ENCODE measurements around the gene CCT3. TPM values are rescaled to one million over a fixed set of nuclear protein-coding genes. Genes with fewer than 3 reads are reported as not detected.
"Not testable (repeated sequence)": the region's sequence is repeated elsewhere in the genome, so short reads cannot be mapped to it uniquely, and the experiment has no call there.

Gene CCT3
- polyA plus RNA-seq, 2 donors: 61.2 to 149 TPM

DNA sequence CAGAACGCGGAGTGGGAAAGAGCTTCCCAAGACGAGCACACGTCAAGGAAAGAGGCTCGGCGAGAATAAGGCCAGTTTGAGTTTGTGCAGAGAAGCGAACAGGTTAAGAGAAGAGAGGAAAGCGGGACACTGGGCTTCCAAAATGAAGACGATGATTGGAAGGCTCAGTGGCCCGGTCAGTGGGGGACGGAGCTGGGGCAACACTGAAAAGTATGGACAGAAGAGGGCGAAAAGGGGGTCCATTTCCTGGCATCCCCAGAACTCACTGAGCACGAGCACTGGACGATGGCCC lies 258 bp downstream of the CCT3 start:
- Histone ChIP-seq H3K27me3 (ENCODE audit: control insufficient read depth in 1 of 2, insufficient read depth in 2 of 2, low read length in 2 of 2) (no peaks in the 10 kb centered on the region), H3K27ac (ENCODE audit: low read depth in 2 of 2, low read length in 1 of 2) (peak overlapping the region; percentile 69 to 84), H3K4me3 (ENCODE audit: low read depth in 1 of 2, low read length in 2 of 2) (peak overlapping the region; percentile 78 to 90), H3K9me3 (ENCODE audit: control insufficient read depth in 2 of 2, insufficient read depth in 1 of 2, low read depth in 1 of 2, low read length in 1 of 2) (no peaks in the 10 kb centered on the region), H3K4me1 (ENCODE audit: control insufficient read depth in 2 of 2, insufficient read depth in 2 of 2, low read length in 1 of 2) (peaks cover 0 to 3% of the 10 kb centered on the region in 2 donors), H3K36me3 (ENCODE audit: control insufficient read depth in 2 of 2, insufficient read depth in 2 of 2, low read length in 1 of 2) (peaks cover 0 to 3% of the 10 kb centered on the region in 2 donors)
- 0% methylated on average over 14 of the region's 14 CpGs for WGBS, 2 donors

GRCh38 chr1:156337052-156337887 lies 822 bp downstream of the CCT3 start:
- Histone ChIP-seq H3K9me3 (ENCODE audit: control insufficient read depth in 2 of 2, insufficient read depth in 1 of 2, low read depth in 1 of 2, low read length in 1 of 2) (no peaks in the 10 kb centered on the region), H3K4me1 (ENCODE audit: control insufficient read depth in 2 of 2, insufficient read depth in 2 of 2, low read length in 1 of 2) (peaks cover 0 to 3% of the 10 kb centered on the region in 2 donors), H3K4me3 (ENCODE audit: low read depth in 1 of 2, low read length in 2 of 2) (peak overlapping the region; percentile 78 to 90), H3K36me3 (ENCODE audit: control insufficient read depth in 2 of 2, insufficient read depth in 2 of 2, low read length in 1 of 2) (peaks cover 0 to 3% of the 10 kb centered on the region in 2 donors), H3K27me3 (ENCODE audit: control insufficient read depth in 1 of 2, insufficient read depth in 2 of 2, low read length in 2 of 2) (no peaks in the 10 kb centered on the region), H3K27ac (ENCODE audit: low read depth in 2 of 2, low read length in 1 of 2) (peak overlapping the region; percentile 69 to 84)
- WGBS, 2 donors: 30 to 31% methylated on average over 34 of the region's 34 CpGs

- WGBS, 2 donors: 74 to 79% methylated on average over 4 of the region's 4 CpGs
- H3K27me3 ChIP-seq (ENCODE audit: control insufficient read depth in 1 of 2, insufficient read depth in 2 of 2, low read length in 2 of 2): no peaks in the 10 kb centered on the region
- no peaks in the 10 kb centered on the region for H3K9me3 ChIP-seq (ENCODE audit: control insufficient read depth in 2 of 2, insufficient read depth in 1 of 2, low read depth in 1 of 2, low read length in 1 of 2)
- H3K36me3 ChIP-seq (ENCODE audit: control insufficient read depth in 2 of 2, insufficient read depth in 2 of 2, low read length in 1 of 2): peaks cover 0 to 3% of the 10 kb centered on the region in 2 donors
- H3K27ac ChIP-seq (ENCODE audit: low read depth in 2 of 2, low read length in 1 of 2): no peak overlapping the region
- peaks cover 0 to 3% of the 10 kb centered on the region in 2 donors for H3K4me1 ChIP-seq (ENCODE audit: control insufficient read depth in 2 of 2, insufficient read depth in 2 of 2, low read length in 1 of 2)
- peak overlapping the region in 1 of 2 donors; percentile 90 for H3K4me3 ChIP-seq (ENCODE audit: low read depth in 1 of 2, low read length in 2 of 2)
Measured at GRCh38 chr1:156336242-156336641, 1.9 kb downstream of the CCT3 start.

DNA sequence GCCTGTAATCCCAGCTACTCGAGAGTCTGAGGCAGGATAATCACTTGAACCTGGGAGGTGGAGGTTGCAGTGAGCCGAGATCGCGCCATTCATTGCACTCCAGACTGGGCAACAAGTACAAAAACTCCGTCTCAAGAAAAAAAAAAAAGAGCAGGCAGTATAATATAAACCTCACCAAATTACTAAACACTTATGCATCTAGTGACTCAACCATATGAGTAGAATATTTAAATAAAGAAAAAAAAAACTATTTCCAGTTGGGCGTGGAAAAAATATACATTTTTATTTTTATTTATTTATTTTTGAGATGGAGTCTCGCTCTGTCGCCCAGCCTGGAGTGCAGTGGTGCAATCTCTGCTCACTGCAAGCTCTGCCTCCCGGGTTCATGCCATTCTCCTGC lies 14.9 kb downstream of the CCT3 start:
- H3K36me3 ChIP-seq (ENCODE audit: control insufficient read depth in 2 of 2, insufficient read depth in 2 of 2, low read length in 1 of 2): peaks cover 12 to 24% of the 10 kb centered on the region in 2 donors
- H3K27me3 ChIP-seq (ENCODE audit: control insufficient read depth in 1 of 2, insufficient read depth in 2 of 2, low read length in 2 of 2); H3K9me3 ChIP-seq (ENCODE audit: control insufficient read depth in 2 of 2, insufficient read depth in 1 of 2, low read depth in 1 of 2, low read length in 1 of 2); H3K4me1 ChIP-seq (ENCODE audit: control insufficient read depth in 2 of 2, insufficient read depth in 2 of 2, low read length in 1 of 2); H3K4me3 ChIP-seq (ENCODE audit: low read depth in 1 of 2, low read length in 2 of 2); H3K27ac ChIP-seq (ENCODE audit: low read depth in 2 of 2, low read length in 1 of 2): not testable (repeated sequence)
- 88 to 91% methylated on average over 9 of the region's 9 CpGs for WGBS, 2 donors

- no peaks in the 10 kb centered on the region for H3K9me3 ChIP-seq (ENCODE audit: control insufficient read depth in 2 of 2, insufficient read depth in 1 of 2, low read depth in 1 of 2, low read length in 1 of 2)
- H3K4me1 ChIP-seq (ENCODE audit: control insufficient read depth in 2 of 2, insufficient read depth in 2 of 2, low read length in 1 of 2): no peaks in the 10 kb centered on the region
- 71 to 84% methylated on average over 3 of the region's 3 CpGs for WGBS, 2 donors
- no peak overlapping the region for H3K4me3 ChIP-seq (ENCODE audit: low read depth in 1 of 2, low read length in 2 of 2)
- H3K36me3 ChIP-seq (ENCODE audit: control insufficient read depth in 2 of 2, insufficient read depth in 2 of 2, low read length in 1 of 2): peaks cover 21 to 38% of the 10 kb centered on the region in 2 donors
- no peaks in the 10 kb centered on the region for H3K27me3 ChIP-seq (ENCODE audit: control insufficient read depth in 1 of 2, insufficient read depth in 2 of 2, low read length in 2 of 2)
- no peak overlapping the region for H3K27ac ChIP-seq (ENCODE audit: low read depth in 2 of 2, low read length in 1 of 2)
Measured at GRCh38 chr1:156320560-156320959, 17.5 kb downstream of the CCT3 start.

GRCh38 chr1:156319664-156320063 lies 18.4 kb downstream of the CCT3 start:
- H3K36me3 ChIP-seq (ENCODE audit: control insufficient read depth in 2 of 2, insufficient read depth in 2 of 2, low read length in 1 of 2): peaks cover 21 to 39% of the 10 kb centered on the region in 2 donors

GRCh38 chr1:156316909-156317308 lies 21.2 kb downstream of the CCT3 start:
- no peaks in the 10 kb centered on the region for H3K4me1 ChIP-seq (ENCODE audit: control insufficient read depth in 2 of 2, insufficient read depth in 2 of 2, low read length in 1 of 2)
- peaks cover 20 to 32% of the 10 kb centered on the region in 2 donors for H3K36me3 ChIP-seq (ENCODE audit: control insufficient read depth in 2 of 2, insufficient read depth in 2 of 2, low read length in 1 of 2)
- no peaks in the 10 kb centered on the region for H3K9me3 ChIP-seq (ENCODE audit: control insufficient read depth in 2 of 2, insufficient read depth in 1 of 2, low read depth in 1 of 2, low read length in 1 of 2)
- H3K4me3 ChIP-seq (ENCODE audit: low read depth in 1 of 2, low read length in 2 of 2): no peak overlapping the region
- H3K27me3 ChIP-seq (ENCODE audit: control insufficient read depth in 1 of 2, insufficient read depth in 2 of 2, low read length in 2 of 2): no peaks in the 10 kb centered on the region
- 87 to 92% methylated on average over 7 of the region's 7 CpGs for WGBS, 2 donors
- no peak overlapping the region for H3K27ac ChIP-seq (ENCODE audit: low read depth in 2 of 2, low read length in 1 of 2)

More at GRCh38 chr1:156319664-156320063, 18.4 kb downstream of the CCT3 start:
- 72 to 83% methylated on average over 1 of the region's 1 CpG for WGBS, 2 donors
- H3K27me3 ChIP-seq (ENCODE audit: control insufficient read depth in 1 of 2, insufficient read depth in 2 of 2, low read length in 2 of 2): no peaks in the 10 kb centered on the region
- H3K4me3 ChIP-seq (ENCODE audit: low read depth in 1 of 2, low read length in 2 of 2): no peak overlapping the region
- H3K27ac ChIP-seq (ENCODE audit: low read depth in 2 of 2, low read length in 1 of 2): no peak overlapping the region
- no peaks in the 10 kb centered on the region for H3K4me1 ChIP-seq (ENCODE audit: control insufficient read depth in 2 of 2, insufficient read depth in 2 of 2, low read length in 1 of 2)
- no peaks in the 10 kb centered on the region for H3K9me3 ChIP-seq (ENCODE audit: control insufficient read depth in 2 of 2, insufficient read depth in 1 of 2, low read depth in 1 of 2, low read length in 1 of 2)

DNA sequence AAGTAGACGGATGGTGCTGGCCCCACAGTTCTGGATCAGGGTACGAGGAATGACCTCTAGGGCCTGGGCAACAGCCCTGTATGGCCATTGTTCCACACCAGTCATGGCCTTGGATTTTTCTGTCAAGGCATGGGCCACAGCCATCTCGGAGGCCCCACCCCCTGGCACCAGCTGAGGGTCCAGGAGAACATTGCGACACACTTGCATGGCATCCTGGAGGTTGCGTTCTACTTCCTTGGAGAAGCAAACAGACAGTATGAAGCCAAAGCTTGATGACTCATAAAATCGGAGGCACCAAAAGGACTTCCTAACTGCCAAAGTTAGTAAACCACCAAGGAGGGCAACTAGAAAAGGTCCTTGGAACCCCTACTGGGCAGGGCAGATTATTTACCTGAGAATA lies 27.1 kb downstream of the CCT3 start:
- Histone ChIP-seq H3K27me3 (ENCODE audit: control insufficient read depth in 1 of 2, insufficient read depth in 2 of 2, low read length in 2 of 2) (no peaks in the 10 kb centered on the region), H3K27ac (ENCODE audit: low read depth in 2 of 2, low read length in 1 of 2) (no peak overlapping the region), H3K36me3 (ENCODE audit: control insufficient read depth in 2 of 2, insufficient read depth in 2 of 2, low read length in 1 of 2) (peaks cover 16 to 25% of the 10 kb centered on the region in 2 donors), H3K4me3 (ENCODE audit: low read depth in 1 of 2, low read length in 2 of 2) (no peak overlapping the region), H3K4me1 (ENCODE audit: control insufficient read depth in 2 of 2, insufficient read depth in 2 of 2, low read length in 1 of 2) (peaks cover 0 to 3% of the 10 kb centered on the region in 2 donors), H3K9me3 (ENCODE audit: control insufficient read depth in 2 of 2, insufficient read depth in 1 of 2, low read depth in 1 of 2, low read length in 1 of 2) (no peaks in the 10 kb centered on the region)
- 63 to 72% methylated on average over 6 of the region's 6 CpGs for WGBS, 2 donors

- Histone ChIP-seq H3K4me3 (ENCODE audit: low read depth in 1 of 2, low read length in 2 of 2) (no peak overlapping the region), H3K4me1 (ENCODE audit: control insufficient read depth in 2 of 2, insufficient read depth in 2 of 2, low read length in 1 of 2) (peaks cover 0 to 3% of the 10 kb centered on the region in 2 donors), H3K36me3 (ENCODE audit: control insufficient read depth in 2 of 2, insufficient read depth in 2 of 2, low read length in 1 of 2) (peaks cover 14 to 21% of the 10 kb centered on the region in 2 donors), H3K9me3 (ENCODE audit: control insufficient read depth in 2 of 2, insufficient read depth in 1 of 2, low read depth in 1 of 2, low read length in 1 of 2) (no peaks in the 10 kb centered on the region), H3K27me3 (ENCODE audit: control insufficient read depth in 1 of 2, insufficient read depth in 2 of 2, low read length in 2 of 2) (no peaks in the 10 kb centered on the region), H3K27ac (ENCODE audit: low read depth in 2 of 2, low read length in 1 of 2) (no peak overlapping the region)
Measured at GRCh38 chr1:156308078-156308477, 30.0 kb downstream of the CCT3 start.

DNA sequence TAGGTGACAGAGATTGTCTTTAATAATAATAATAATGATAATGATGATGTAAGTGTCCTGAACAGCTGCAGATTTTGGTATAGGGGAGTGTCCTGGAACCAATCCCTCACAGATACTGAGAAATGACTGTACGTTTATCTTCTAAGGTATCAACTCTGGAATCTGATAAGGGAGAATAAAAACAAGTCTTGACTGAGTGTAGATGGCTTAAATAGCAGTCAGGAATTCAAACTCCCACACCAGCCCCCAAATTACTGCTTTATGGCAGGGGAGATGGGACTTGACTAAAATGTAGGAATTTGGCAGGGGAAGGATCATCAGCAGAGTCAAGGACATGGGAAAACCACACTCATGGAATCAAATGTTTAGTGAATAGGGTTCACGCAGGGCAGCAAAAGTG lies 32.9 kb downstream of the CCT3 start:
- WGBS, 2 donors: 73 to 74% methylated on average over 2 of the region's 2 CpGs
- no peaks in the 10 kb centered on the region for H3K9me3 ChIP-seq (ENCODE audit: control insufficient read depth in 2 of 2, insufficient read depth in 1 of 2, low read depth in 1 of 2, low read length in 1 of 2)
- H3K27ac ChIP-seq (ENCODE audit: low read depth in 2 of 2, low read length in 1 of 2): no peak overlapping the region
- peaks cover 0 to 3% of the 10 kb centered on the region in 2 donors for H3K4me1 ChIP-seq (ENCODE audit: control insufficient read depth in 2 of 2, insufficient read depth in 2 of 2, low read length in 1 of 2)
- peaks cover 10 to 11% of the 10 kb centered on the region in 2 donors for H3K36me3 ChIP-seq (ENCODE audit: control insufficient read depth in 2 of 2, insufficient read depth in 2 of 2, low read length in 1 of 2)
- H3K27me3 ChIP-seq (ENCODE audit: control insufficient read depth in 1 of 2, insufficient read depth in 2 of 2, low read length in 2 of 2): no peaks in the 10 kb centered on the region
- H3K4me3 ChIP-seq (ENCODE audit: low read depth in 1 of 2, low read length in 2 of 2): no peak overlapping the region
